Breast epithelium (tissue), 3 donors: ENCODE results near the gene FUBP3.

Experiments used
- POLR2A ChIP-seq: fragments of 450-650 bp; IDR thresholded peaks from one replicate; pipeline ENCODE4 v1.6.1; 2016; ENCODE audit warnings: antibody characterized with exemption, mild to moderate bottlenecking, moderate library complexity
- POLR2AphosphoS5 ChIP-seq, 3 donors: sonication (generic); formaldehyde crosslinking; IDR thresholded peaks; one replicate each; pipeline ENCODE4 v1.6.1; 2017; ENCODE audit warnings: antibody characterized with exemption in 3 of 3
- TF ChIP-seq, protein P1 (sequence below), 3 donors: fragments of 450-650 bp; IDR thresholded peaks; one replicate each; pipeline ENCODE4 v1.5.1; 2016 to 2017; ENCODE audit warnings: antibody characterized with exemption in 3 of 3, mild to moderate bottlenecking in 3 of 3, moderate library complexity in 3 of 3

DNA sequence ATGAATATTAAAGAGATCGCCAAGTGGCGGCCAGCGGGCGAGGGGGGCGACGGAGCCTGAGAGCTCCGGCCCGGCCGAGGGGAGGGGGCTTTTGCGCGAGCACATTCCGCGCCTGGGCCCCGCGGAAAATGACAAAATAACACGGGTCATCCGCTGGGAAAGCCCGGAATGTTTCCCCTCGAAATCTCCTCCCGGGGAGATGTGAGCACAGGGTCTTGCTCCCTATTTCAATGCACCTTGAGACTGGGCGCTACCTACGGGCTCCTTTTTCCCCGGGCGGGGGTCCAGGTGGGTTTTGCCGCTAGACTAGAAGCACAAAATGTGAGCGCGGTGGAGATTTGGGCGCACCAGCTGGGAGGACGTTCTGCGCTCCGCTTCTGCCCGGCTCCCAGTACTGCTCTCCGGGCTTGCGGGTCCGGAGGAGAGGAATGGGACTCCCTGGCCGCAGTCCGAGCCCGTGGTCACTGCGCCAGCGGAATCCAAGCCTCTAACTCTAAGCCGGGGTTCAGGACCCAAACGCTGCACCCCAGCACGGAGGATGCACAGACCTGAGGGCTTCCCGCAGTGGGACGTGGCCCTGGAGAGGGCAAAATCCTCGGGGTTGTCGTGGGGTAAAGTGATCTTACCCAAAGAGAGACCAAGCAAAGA lies 82.2 kb downstream of the FUBP3 start:
- no peak for TF ChIP-seq POLR2A
- TF ChIP-seq, protein P1, sequence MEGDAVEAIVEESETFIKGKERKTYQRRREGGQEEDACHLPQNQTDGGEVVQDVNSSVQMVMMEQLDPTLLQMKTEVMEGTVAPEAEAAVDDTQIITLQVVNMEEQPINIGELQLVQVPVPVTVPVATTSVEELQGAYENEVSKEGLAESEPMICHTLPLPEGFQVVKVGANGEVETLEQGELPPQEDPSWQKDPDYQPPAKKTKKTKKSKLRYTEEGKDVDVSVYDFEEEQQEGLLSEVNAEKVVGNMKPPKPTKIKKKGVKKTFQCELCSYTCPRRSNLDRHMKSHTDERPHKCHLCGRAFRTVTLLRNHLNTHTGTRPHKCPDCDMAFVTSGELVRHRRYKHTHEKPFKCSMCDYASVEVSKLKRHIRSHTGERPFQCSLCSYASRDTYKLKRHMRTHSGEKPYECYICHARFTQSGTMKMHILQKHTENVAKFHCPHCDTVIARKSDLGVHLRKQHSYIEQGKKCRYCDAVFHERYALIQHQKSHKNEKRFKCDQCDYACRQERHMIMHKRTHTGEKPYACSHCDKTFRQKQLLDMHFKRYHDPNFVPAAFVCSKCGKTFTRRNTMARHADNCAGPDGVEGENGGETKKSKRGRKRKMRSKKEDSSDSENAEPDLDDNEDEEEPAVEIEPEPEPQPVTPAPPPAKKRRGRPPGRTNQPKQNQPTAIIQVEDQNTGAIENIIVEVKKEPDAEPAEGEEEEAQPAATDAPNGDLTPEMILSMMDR (IDR thresholded peaks at IDR 0.05) = no peak
- no peak for TF ChIP-seq POLR2AphosphoS5 (IDR thresholded peaks at IDR 0.05)
